Activated CD4-positive, alpha-beta T cell treated with anti-CD3 and anti-CD28 coated beads, Interleukin-2, amount 50 U/mL, for 16 hours (primary cell): ENCODE measurements around the gene CROCC2.

Experiments
- DNase-seq: peaks from one replicate; pipeline ENCODE4 v3.0.0-alpha.2; 2020

Gene CROCC2

GRCh38 chr2:240925191-240925567 is 19.0 kb downstream of the CROCC2 start:
- DNase-seq, result no peak

GRCh38 chr2:240925568-240926515 is 19.7 kb downstream of the CROCC2 start:
- no peak for DNase-seq

GRCh38 chr2:240926516-240927389 is 20.6 kb downstream of the CROCC2 start:
- DNase-seq, result no peak

GRCh38 chr2:240927390-240927781 is 21.2 kb downstream of the CROCC2 start:
- no peak for DNase-seq

GRCh38 chr2:240928476-240929363 is 22.6 kb downstream of the CROCC2 start:
- DNase-seq, result no peak

GRCh38 chr2:240929364-240930095 is 23.4 kb downstream of the CROCC2 start:
- DNase-seq, result no peak

- no peak for DNase-seq
These were observed 24.0 kb downstream of the CROCC2 start for GRCh38 chr2:240930096-240930630.

- DNase-seq, result no peak
These were observed 24.6 kb downstream of the CROCC2 start for GRCh38 chr2:240930631-240931318.

GRCh38 chr2:240931319-240931949 is 25.3 kb downstream of the CROCC2 start:
- DNase-seq, result no peak

- DNase-seq, result no peak
These were observed 26.0 kb downstream of the CROCC2 start for GRCh38 chr2:240932001-240932723.

- DNase-seq, result no peak
These were observed 26.6 kb downstream of the CROCC2 start for GRCh38 chr2:240932724-240933047.

GRCh38 chr2:240933048-240933965 is 27.2 kb downstream of the CROCC2 start:
- no peak for DNase-seq

GRCh38 chr2:240933966-240934700 is 28.0 kb downstream of the CROCC2 start:
- no peak for DNase-seq

- no peak for DNase-seq
These were observed 28.6 kb downstream of the CROCC2 start for GRCh38 chr2:240934701-240935102.

GRCh38 chr2:240935103-240935876 is 29.2 kb downstream of the CROCC2 start:
- DNase-seq, result no peak

GRCh38 chr2:240936106-240936505 is 30.0 kb downstream of the CROCC2 start:
- no peak for DNase-seq

GRCh38 chr2:240946046-240946445 is 39.9 kb downstream of the CROCC2 start:
- no peak for DNase-seq
